GM23338 (cell line): ENCODE results near the gene NBEAL2. TPM values are rescaled to one million over a fixed set of nuclear protein-coding genes. Genes with fewer than 3 reads are reported as not detected.

ENCODE experiments used
- CREB1 ChIP-seq: fragments of 250-450 bp; sonication (Bioruptor Pico); IDR thresholded peaks from 2 replicates; pipeline ENCODE4 v1.5.0; 2020; ENCODE audit warnings: low read depth, mild to moderate bottlenecking, moderate library complexity
- CTCF ChIP-seq, 2 experiments: fragments of 200-600 bp in 1 of 2; sonication (generic) in 1 of 2; conservative IDR thresholded peaks; 2 replicates each; pipeline versions ENCODE4 v1.5.1 to v1.6.1; 2016 to 2017; ENCODE audit warnings: antibody characterized with exemption in 2 of 2, low read depth in 2 of 2, mild to moderate bottlenecking in 2 of 2, moderate library complexity in 1 of 2
- EZH2phosphoT487 ChIP-seq: fragments of 200-600 bp; sonication (generic); IDR thresholded peaks from one replicate; pipeline ENCODE4 v1.8.1; 2018; ENCODE audit warnings: antibody characterized with exemption; ENCODE audit not compliant: unreplicated experiment
- JUNB ChIP-seq: IDR thresholded peaks from one replicate; pipeline ENCODE4 v1.6.1; 2016; ENCODE audit warnings: antibody characterized with exemption; ENCODE audit not compliant: unreplicated experiment
- NANOG ChIP-seq: IDR thresholded peaks from 2 replicates; pipeline ENCODE4 v1.6.1; 2016; ENCODE audit warnings: antibody characterized with exemption, borderline replicate concordance
- POLR2AphosphoS5 ChIP-seq: IDR thresholded peaks from 2 replicates; pipeline ENCODE4 v1.6.1; 2016; ENCODE audit warnings: antibody characterized with exemption, low read depth
- REST ChIP-seq: IDR thresholded peaks from one replicate; pipeline ENCODE4 v1.6.1; 2018; ENCODE audit warnings: antibody characterized with exemption; ENCODE audit not compliant: unreplicated experiment
- STAT1 ChIP-seq: IDR thresholded peaks from one replicate; pipeline ENCODE4 v1.6.1; 2016; ENCODE audit warnings: antibody characterized with exemption; ENCODE audit not compliant: unreplicated experiment
- ZNF114 ChIP-seq: fragments of 250-450 bp; sonication (Bioruptor Pico); IDR thresholded peaks from 2 replicates; pipeline ENCODE4 v1.5.0; 2020; ENCODE audit warnings: mild to moderate bottlenecking, moderate library complexity
- ZNF331 ChIP-seq: fragments of 250-450 bp; sonication (Bioruptor Pico); IDR thresholded peaks from 2 replicates; pipeline ENCODE4 v1.5.0; 2020; ENCODE audit warnings: low read depth, mild to moderate bottlenecking, moderate library complexity
- polyA plus RNA-seq: library from polyadenylated mRNA; unstranded; fragments of >200 nt; fragmentation: Nextera tagmentation; extraction: Ambion mirVana; gene quantifications from 2 replicates; pipeline ENCODE4 v1.2.1, GENCODE V29; 2016
- total RNA-seq: library from RNA; depleted of rRNA; stranded (reverse); fragments of >200 nt; shearing (Covaris generic); gene quantifications from 2 replicates; pipeline ENCODE4 v1.2.3, GENCODE V29; 2014
- TF ChIP-seq, protein P1 (sequence below): fragments of 250-450 bp; sonication (Bioruptor Pico); IDR thresholded peaks from 2 replicates; pipeline ENCODE4 v1.5.0; 2020; ENCODE audit warnings: mild to moderate bottlenecking, moderate library complexity
- TF ChIP-seq, protein P2 (sequence below): IDR thresholded peaks from 2 replicates; pipeline ENCODE4 v1.6.1; 2016; ENCODE audit warnings: antibody characterized with exemption

NBEAL2 gene
- total and polyA plus RNA-seq, 2 experiments from 2014 or later = 13.5 to 79.9 TPM

GRCh38 chr3:47008234-47008796 is 28.8 kb downstream of the NBEAL2 start (continued):
- TF ChIP-seq, protein P1, sequence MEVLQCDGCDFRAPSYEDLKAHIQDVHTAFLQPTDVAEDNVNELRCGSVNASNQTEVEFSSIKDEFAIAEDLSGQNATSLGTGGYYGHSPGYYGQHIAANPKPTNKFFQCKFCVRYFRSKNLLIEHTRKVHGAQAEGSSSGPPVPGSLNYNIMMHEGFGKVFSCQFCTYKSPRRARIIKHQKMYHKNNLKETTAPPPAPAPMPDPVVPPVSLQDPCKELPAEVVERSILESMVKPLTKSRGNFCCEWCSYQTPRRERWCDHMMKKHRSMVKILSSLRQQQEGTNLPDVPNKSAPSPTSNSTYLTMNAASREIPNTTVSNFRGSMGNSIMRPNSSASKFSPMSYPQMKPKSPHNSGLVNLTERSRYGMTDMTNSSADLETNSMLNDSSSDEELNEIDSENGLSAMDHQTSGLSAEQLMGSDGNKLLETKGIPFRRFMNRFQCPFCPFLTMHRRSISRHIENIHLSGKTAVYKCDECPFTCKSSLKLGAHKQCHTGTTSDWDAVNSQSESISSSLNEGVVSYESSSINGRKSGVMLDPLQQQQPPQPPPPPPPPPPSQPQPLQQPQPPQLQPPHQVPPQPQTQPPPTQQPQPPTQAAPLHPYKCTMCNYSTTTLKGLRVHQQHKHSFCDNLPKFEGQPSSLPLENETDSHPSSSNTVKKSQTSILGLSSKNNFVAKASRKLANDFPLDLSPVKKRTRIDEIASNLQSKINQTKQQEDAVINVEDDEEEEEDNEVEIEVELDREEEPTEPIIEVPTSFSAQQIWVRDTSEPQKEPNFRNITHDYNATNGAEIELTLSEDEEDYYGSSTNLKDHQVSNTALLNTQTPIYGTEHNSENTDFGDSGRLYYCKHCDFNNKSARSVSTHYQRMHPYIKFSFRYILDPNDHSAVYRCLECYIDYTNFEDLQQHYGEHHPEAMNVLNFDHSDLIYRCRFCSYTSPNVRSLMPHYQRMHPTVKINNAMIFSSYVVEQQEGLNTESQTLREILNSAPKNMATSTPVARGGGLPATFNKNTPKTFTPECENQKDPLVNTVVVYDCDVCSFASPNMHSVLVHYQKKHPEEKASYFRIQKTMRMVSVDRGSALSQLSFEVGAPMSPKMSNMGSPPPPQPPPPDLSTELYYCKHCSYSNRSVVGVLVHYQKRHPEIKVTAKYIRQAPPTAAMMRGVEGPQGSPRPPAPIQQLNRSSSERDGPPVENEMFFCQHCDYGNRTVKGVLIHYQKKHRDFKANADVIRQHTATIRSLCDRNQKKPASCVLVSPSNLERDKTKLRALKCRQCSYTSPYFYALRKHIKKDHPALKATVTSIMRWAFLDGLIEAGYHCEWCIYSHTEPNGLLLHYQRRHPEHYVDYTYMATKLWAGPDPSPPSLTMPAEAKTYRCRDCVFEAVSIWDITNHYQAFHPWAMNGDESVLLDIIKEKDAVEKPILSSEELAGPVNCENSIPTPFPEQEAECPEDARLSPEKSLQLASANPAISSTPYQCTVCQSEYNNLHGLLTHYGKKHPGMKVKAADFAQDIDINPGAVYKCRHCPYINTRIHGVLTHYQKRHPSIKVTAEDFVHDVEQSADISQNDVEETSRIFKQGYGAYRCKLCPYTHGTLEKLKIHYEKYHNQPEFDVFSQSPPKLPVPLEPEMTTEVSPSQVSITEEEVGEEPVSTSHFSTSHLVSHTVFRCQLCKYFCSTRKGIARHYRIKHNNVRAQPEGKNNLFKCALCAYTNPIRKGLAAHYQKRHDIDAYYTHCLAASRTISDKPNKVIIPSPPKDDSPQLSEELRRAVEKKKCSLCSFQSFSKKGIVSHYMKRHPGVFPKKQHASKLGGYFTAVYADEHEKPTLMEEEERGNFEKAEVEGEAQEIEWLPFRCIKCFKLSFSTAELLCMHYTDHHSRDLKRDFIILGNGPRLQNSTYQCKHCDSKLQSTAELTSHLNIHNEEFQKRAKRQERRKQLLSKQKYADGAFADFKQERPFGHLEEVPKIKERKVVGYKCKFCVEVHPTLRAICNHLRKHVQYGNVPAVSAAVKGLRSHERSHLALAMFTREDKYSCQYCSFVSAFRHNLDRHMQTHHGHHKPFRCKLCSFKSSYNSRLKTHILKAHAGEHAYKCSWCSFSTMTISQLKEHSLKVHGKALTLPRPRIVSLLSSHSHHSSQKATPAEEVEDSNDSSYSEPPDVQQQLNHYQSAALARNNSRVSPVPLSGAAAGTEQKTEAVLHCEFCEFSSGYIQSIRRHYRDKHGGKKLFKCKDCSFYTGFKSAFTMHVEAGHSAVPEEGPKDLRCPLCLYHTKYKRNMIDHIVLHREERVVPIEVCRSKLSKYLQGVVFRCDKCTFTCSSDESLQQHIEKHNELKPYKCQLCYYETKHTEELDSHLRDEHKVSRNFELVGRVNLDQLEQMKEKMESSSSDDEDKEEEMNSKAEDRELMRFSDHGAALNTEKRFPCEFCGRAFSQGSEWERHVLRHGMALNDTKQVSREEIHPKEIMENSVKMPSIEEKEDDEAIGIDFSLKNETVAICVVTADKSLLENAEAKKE (CRISPR knock-in tag) = no peak
- TF ChIP-seq POLR2AphosphoS5 (no peak), REST (no peak), ZNF114 (CRISPR knock-in tag) (no peak), EZH2phosphoT487 (no peak), NANOG (no peak), CTCF (conservative IDR thresholded peaks at IDR 0.05; ENCODE audit: low read depth in 2 of 2) (no peak), JUNB (no peak), STAT1 (no peak), CREB1 (CRISPR knock-in tag) (no peak), ZNF331 (CRISPR knock-in tag) (no peak)
- TF ChIP-seq, protein P2, sequence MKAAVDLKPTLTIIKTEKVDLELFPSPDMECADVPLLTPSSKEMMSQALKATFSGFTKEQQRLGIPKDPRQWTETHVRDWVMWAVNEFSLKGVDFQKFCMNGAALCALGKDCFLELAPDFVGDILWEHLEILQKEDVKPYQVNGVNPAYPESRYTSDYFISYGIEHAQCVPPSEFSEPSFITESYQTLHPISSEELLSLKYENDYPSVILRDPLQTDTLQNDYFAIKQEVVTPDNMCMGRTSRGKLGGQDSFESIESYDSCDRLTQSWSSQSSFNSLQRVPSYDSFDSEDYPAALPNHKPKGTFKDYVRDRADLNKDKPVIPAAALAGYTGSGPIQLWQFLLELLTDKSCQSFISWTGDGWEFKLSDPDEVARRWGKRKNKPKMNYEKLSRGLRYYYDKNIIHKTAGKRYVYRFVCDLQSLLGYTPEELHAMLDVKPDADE = no peak
